ENCODE data around the gene KAT7. TPM values are rescaled to one million over a fixed set of nuclear protein-coding genes. Genes with fewer than 3 reads are reported as not detected.

The KAT7 gene
- total RNA-seq, 1 donor from 2014 or later, result 95.0 TPM

DNA sequence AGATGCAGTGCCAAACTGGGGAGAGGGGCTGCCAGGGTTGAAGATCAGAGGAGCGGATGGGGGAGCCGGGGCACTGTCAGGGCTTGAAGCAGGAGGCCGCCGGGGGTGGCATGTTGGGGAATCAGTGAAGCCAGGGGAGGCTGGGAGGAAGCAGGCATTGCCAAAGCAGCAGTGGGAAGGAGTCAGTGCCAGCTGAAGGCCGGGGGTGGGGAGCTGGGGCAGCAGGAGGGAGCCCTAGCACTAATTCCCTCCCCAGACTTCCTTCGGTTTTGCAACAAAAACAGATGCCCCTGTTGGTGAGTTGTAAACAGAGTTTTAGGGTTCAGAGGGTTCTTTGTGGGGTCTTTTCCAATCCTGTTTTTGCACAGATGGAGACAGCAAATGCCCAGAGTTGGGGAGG is 70.3 kb downstream of the KAT7 start:
- POLR2A ChIA-PET, result no interaction called here
- TF ChIP-seq, protein P1, sequence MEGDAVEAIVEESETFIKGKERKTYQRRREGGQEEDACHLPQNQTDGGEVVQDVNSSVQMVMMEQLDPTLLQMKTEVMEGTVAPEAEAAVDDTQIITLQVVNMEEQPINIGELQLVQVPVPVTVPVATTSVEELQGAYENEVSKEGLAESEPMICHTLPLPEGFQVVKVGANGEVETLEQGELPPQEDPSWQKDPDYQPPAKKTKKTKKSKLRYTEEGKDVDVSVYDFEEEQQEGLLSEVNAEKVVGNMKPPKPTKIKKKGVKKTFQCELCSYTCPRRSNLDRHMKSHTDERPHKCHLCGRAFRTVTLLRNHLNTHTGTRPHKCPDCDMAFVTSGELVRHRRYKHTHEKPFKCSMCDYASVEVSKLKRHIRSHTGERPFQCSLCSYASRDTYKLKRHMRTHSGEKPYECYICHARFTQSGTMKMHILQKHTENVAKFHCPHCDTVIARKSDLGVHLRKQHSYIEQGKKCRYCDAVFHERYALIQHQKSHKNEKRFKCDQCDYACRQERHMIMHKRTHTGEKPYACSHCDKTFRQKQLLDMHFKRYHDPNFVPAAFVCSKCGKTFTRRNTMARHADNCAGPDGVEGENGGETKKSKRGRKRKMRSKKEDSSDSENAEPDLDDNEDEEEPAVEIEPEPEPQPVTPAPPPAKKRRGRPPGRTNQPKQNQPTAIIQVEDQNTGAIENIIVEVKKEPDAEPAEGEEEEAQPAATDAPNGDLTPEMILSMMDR (IDR thresholded peaks at IDR 0.05), result no peak
- Mint-ChIP-seq H3K4me1 (no peaks in the 10 kb centered on the region), H3K4me3 (no peak overlapping the region), H3K27me3 (peaks cover 35% of the 10 kb centered on the region), H3K9me3 (no peaks in the 10 kb centered on the region), H3K27ac (no peak overlapping the region), H3K36me3 (ENCODE audit: low read depth) (no peaks in the 10 kb centered on the region)
- DNase-seq (no peak), ATAC-seq (ENCODE audit: low read depth) (no peak)
- intact Hi-C loops (cut with micrococcal nuclease), result no loop called here
- CTCF ChIA-PET, result interaction anchor here (3.1 to 6.4 kb wide), 2 partner anchors 137 to 229 kb away, joined by 9 to 104 read pairs; partner anchors contain the start of gene DLX3

DNA sequence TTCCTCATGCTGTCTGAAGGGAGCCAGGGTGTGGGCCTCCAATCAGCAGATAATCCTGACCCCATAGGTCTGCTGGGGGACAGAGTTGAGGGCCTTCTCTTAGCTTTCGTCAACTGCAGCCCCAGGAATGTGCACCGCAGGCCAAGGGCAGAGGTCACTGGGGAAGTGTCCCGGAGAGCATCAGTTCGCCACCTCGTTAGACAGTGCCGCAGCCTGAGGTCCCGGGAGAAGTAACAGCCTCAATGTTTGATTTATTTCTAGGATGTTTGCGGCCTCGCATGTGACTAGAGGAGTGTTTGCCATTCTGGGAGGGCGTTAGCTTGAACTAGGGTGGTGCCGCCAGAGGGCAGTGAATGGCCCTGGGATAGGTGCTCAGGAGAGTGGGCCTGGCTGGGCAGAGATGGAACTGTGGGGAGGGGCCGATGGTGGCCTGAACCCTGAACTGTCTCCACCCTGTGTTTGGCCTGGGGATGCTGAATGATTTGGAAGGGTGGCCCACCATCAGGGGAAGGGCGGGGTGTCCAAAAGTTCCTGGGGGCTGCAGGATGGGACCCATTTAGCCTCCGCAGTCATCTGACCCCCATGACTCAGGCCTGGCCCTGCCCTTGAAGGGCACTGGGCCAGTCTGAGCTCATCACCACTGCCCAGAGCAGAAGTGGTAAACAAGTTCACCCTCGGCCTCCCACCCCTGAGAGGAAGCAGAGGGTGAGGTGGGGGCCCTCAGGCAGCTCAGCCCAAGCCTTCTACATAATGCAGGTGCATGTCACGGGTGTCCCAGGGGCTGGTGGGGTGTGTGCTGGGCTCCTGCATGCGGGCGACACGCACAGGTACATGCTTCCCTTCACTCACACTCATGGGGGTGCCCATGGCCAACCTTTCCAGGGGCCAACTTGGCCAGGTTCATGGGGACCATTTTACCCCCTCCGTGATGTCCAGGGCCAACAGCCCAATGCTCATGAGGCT is 71.8 kb downstream of the KAT7 start:
- intact Hi-C loops (cut with micrococcal nuclease), result loop anchor here (2.0 to 10.0 kb wide), 2 partner anchors 235 to 435 kb away; partner anchors contain the start of gene PDK2
- Mint-ChIP-seq H3K27me3 (peaks cover 32% of the 10 kb centered on the region), H3K4me3 (no peak overlapping the region), H3K36me3 (ENCODE audit: low read depth) (no peaks in the 10 kb centered on the region), H3K27ac (no peak overlapping the region), H3K9me3 (no peaks in the 10 kb centered on the region), H3K4me1 (no peaks in the 10 kb centered on the region)
- ATAC-seq (ENCODE audit: low read depth) (no peak), DNase-seq (no peak)
- ChIA-PET CTCF (interaction anchor here (1.3 to 6.4 kb wide), 3 partner anchors 9 to 227 kb away, joined by 3 to 104 read pairs (median 9); partner anchors contain the start of gene DLX3), POLR2A (no interaction called here)
- TF ChIP-seq, protein P1 (IDR thresholded peaks at IDR 0.05), result no peak

DNA sequence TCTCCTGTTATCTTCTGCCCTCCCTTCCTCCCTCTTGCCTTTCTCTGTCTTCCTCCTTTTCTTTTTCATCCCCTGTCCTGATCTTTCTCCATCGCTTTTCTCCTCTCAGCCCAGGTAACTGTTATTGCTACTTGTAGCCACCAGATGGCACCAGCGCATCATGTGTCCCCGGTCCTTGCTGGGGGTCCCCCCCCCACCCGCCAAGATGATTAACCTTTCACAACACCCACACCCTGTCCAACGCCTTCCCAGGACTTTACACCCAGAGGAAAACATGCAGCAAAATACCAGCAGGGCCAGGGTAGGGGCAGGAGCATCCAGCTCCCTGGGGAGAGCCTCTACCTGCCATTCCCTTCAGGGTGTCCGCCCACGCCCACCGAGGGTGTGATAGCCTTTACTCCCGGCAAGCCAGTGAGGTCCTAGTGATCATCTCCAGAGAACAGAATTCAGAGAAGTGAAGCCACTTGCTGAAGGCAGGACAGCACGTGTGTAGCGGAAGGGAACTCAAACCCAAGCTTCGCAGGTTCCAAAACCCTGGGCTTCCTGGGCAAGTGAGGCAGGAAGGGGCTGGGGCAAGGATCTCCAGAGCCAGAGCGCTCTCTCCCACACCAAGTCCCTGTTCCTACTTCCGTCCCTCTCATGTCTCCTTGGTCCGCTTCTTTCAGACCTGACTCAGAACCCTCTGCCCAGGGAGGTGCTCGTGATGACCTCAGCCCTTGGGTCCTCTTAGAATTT is 72.8 kb downstream of the KAT7 start:
- DNase-seq (peak; percentile 40), ATAC-seq (ENCODE audit: low read depth) (peak; percentile 78)
- H3K9me3 Mint-ChIP-seq, result no peaks in the 10 kb centered on the region
- ChIA-PET CTCF (interaction anchor here (1.0 to 6.4 kb wide), 5 partner anchors 10 to 233 kb away, joined by 3 to 104 read pairs (median 3); partner anchors contain the start of gene DLX3), POLR2A (no interaction called here)
- no peaks in the 10 kb centered on the region for H3K36me3 Mint-ChIP-seq (ENCODE audit: low read depth)
- TF ChIP-seq, protein P1 (IDR thresholded peaks at IDR 0.05), result peak; percentile 17
- H3K4me3 Mint-ChIP-seq, result no peak overlapping the region
- peaks cover 30% of the 10 kb centered on the region for H3K27me3 Mint-ChIP-seq
- no peaks in the 10 kb centered on the region for H3K4me1 Mint-ChIP-seq
- intact Hi-C loops (cut with micrococcal nuclease), result loop anchor here (1.0 to 10.0 kb wide), 4 partner anchors 137 to 433 kb away; partner anchors contain the start of gene PDK2
- H3K27ac Mint-ChIP-seq, result no peak overlapping the region

DNA sequence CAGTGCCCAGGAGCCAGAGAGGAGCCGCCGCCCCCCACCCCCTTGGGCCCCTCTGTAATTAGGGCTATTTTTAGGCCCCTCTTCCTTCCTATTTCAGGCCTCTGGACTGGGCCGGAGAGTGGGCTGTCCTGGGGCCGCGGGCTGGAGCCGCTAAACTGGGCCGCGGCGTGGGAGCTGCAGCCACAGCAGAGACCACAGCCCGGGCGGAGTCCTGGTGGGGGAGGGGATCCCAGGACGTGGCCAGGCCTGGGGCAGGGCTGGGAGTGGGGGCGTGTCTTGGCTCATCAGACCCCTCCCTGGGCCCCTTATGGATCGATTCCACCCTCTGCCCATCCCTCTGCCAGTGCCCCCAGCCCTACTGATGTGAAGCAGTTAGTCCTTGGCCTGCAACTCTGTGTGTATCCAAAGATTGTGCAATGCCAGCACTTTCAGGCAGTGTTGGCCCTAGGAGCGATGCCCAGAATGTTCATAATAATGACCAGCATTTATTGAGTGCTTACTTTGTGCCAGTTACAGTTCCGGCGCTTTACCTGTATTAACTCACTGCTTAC is 74.4 kb downstream of the KAT7 start:
- Mint-ChIP-seq H3K36me3 (ENCODE audit: low read depth) (no peaks in the 10 kb centered on the region), H3K4me1 (no peaks in the 10 kb centered on the region), H3K27me3 (peaks cover 30% of the 10 kb centered on the region), H3K9me3 (no peaks in the 10 kb centered on the region), H3K4me3 (no peak overlapping the region), H3K27ac (no peak overlapping the region)
- ChIA-PET CTCF (interaction anchor here (0.7 to 6.4 kb wide), 2 partner anchors 133 to 549 kb away, joined by 3 to 104 read pairs; partner anchors contain the start of gene DLX3), POLR2A (interaction anchor here (0.5 kb wide), 1 partner anchor 90 kb away, joined by 4 read pairs; no protein-coding TSS in a partner anchor)
- intact Hi-C loops (cut with micrococcal nuclease), result loop anchor here (10.0 kb wide), 1 partner anchor 432 kb away; no protein-coding TSS in a partner anchor
- TF ChIP-seq, protein P1 (IDR thresholded peaks at IDR 0.05), result no peak
- no peak for DNase-seq
- no peak for ATAC-seq (ENCODE audit: low read depth)
